HEK293 (cell line): ENCODE measurements around the gene SORCS3.

Source experiments
- CTCF ChIA-PET: fragments of 350-600 bp; formaldehyde crosslinking; extraction: SDS; loops from one replicate; lab custom pipeline; 2021; ENCODE audit warnings: antibody characterized with exemption; lab: Yijun Ruan, JAX
- POLR2A ChIA-PET: fragments of 300-600 bp; formaldehyde crosslinking; extraction: SDS; loops from one replicate; lab custom pipeline; 2020; ENCODE audit warnings: antibody characterized with exemption, inconsistent platforms; lab: Yijun Ruan, JAX
- H3K27ac ChIP-seq: fragments of 200-500 bp; sonication (Bioruptor generic); 2 replicates; pipeline ENCODE4 v1.5.1; 2014; ENCODE audit warnings: low read depth, low read length, control low read depth, inconsistent platforms; ENCODE audit errors: extremely low read depth
- H3K36me3 ChIP-seq, 2 experiments: fragments of 200-500 bp in 1 of 2; sonication (Bioruptor generic) in 1 of 2; 1 replicate in 1 of 2; 2 replicates in 1 of 2; pipeline ENCODE4 v1.5.1; 2014 to 2017; ENCODE audit warnings: inconsistent platforms in 2 of 2, low read length in 2 of 2; ENCODE audit not compliant: control insufficient read depth in 2 of 2, insufficient read depth in 1 of 2
- H3K4me1 ChIP-seq: fragments of 200-500 bp; sonication (Bioruptor generic); 2 replicates; pipeline ENCODE4 v1.5.1; 2014; ENCODE audit warnings: mild to moderate bottlenecking, low read length, inconsistent platforms; ENCODE audit not compliant: control insufficient read depth, insufficient read depth
- H3K4me3 ChIP-seq: 2 replicates; pipeline ENCODE4 v1.5.1; 2011; ENCODE audit warnings: low read depth, mild to moderate bottlenecking, control low read depth, low read length, moderate library complexity
- H3K9me3 ChIP-seq: fragments of 200-500 bp; sonication (Bioruptor generic); 2 replicates; pipeline ENCODE4 v1.5.1; 2014; ENCODE audit warnings: low read depth, low read length, inconsistent platforms; ENCODE audit not compliant: control insufficient read depth, insufficient read depth
- BCL11B ChIP-seq: fragments of 450-650 bp; formaldehyde crosslinking; IDR thresholded peaks from 2 replicates; pipeline ENCODE4 v1.5.1; 2016; ENCODE audit warnings: low read depth, missing biosample characterization, missing genetic modification characterization
- HOXD13 ChIP-seq: sonication (generic); formaldehyde crosslinking; IDR thresholded peaks from 2 replicates; pipeline ENCODE4 v1.8.0; 2022; ENCODE audit warnings: missing genetic modification reagents, borderline replicate concordance
- IKZF3 ChIP-seq: fragments of 450-650 bp; IDR thresholded peaks from 2 replicates; pipeline ENCODE4 v1.5.0; 2018; ENCODE audit warnings: missing biosample characterization, mild to moderate bottlenecking, missing genetic modification characterization, moderate library complexity
- OSR2 ChIP-seq: fragments of 450-650 bp; formaldehyde crosslinking; IDR thresholded peaks from 2 replicates; pipeline ENCODE4 v1.5.1; 2016; ENCODE audit warnings: missing biosample characterization, missing genetic modification characterization
- ZBTB20 ChIP-seq: fragments of 450-650 bp; formaldehyde crosslinking; IDR thresholded peaks from 2 replicates; pipeline ENCODE4 v1.5.1; 2016; ENCODE audit warnings: missing biosample characterization, missing genetic modification characterization
- ZFHX2 ChIP-seq: fragments of 450-650 bp; formaldehyde crosslinking; conservative IDR thresholded peaks from 2 replicates; pipeline ENCODE4 v1.5.1; 2016; ENCODE audit warnings: missing biosample characterization, missing genetic modification characterization
- ZFP3 ChIP-seq: fragments of 450-650 bp; formaldehyde crosslinking; IDR thresholded peaks from 2 replicates; pipeline ENCODE4 v1.5.1; 2016; ENCODE audit warnings: low read depth, missing biosample characterization, missing genetic modification characterization
- ZNF132 ChIP-seq: fragments of 450-650 bp; formaldehyde crosslinking; IDR thresholded peaks from 2 replicates; pipeline ENCODE4 v1.5.1; 2017; ENCODE audit warnings: missing biosample characterization, missing genetic modification characterization, borderline replicate concordance
- ZNF266 ChIP-seq: fragments of 450-650 bp; formaldehyde crosslinking; IDR thresholded peaks from 2 replicates; pipeline ENCODE4 v1.5.1; 2016; ENCODE audit warnings: missing biosample characterization, missing genetic modification characterization, low read depth
- ZNF394 ChIP-seq: fragments of 450-650 bp; formaldehyde crosslinking; IDR thresholded peaks from 2 replicates; pipeline ENCODE4 v1.5.1; 2016; ENCODE audit warnings: missing biosample characterization, missing genetic modification characterization, mild to moderate bottlenecking, moderate library complexity, borderline replicate concordance
- ZNF426 ChIP-seq: fragments of 450-650 bp; formaldehyde crosslinking; IDR thresholded peaks from 2 replicates; pipeline ENCODE4 v1.5.1; 2017; ENCODE audit warnings: missing biosample characterization, missing genetic modification characterization, mild to moderate bottlenecking, inconsistent platforms, moderate library complexity
- ZNF48 ChIP-seq: fragments of 450-650 bp; formaldehyde crosslinking; IDR thresholded peaks from 2 replicates; pipeline ENCODE4 v1.5.1; 2016; ENCODE audit warnings: missing biosample characterization, missing genetic modification characterization
- ZNF664 ChIP-seq: fragments of 450-650 bp; formaldehyde crosslinking; IDR thresholded peaks from 2 replicates; pipeline ENCODE4 v1.5.1; 2016; ENCODE audit warnings: missing biosample characterization, missing genetic modification characterization
- ZNF792 ChIP-seq: fragments of 450-650 bp; formaldehyde crosslinking; IDR thresholded peaks from 2 replicates; pipeline ENCODE4 v1.5.1; 2016; ENCODE audit warnings: missing biosample characterization, missing genetic modification characterization
- ZSCAN30 ChIP-seq: fragments of 450-650 bp; IDR thresholded peaks from 2 replicates; pipeline ENCODE4 v1.5.1; 2018; ENCODE audit warnings: missing biosample characterization, mild to moderate bottlenecking, missing genetic modification characterization, moderate library complexity
- TF ChIP-seq, protein P1 (sequence below): fragments of 450-650 bp; formaldehyde crosslinking; IDR thresholded peaks from 2 replicates; pipeline ENCODE4 v1.5.1; 2016; ENCODE audit warnings: missing biosample characterization, missing genetic modification characterization, borderline replicate concordance
- TF ChIP-seq, protein P2 (sequence below): fragments of 450-650 bp; formaldehyde crosslinking; IDR thresholded peaks from 2 replicates; pipeline ENCODE4 v1.5.1; 2016; ENCODE audit warnings: missing biosample characterization, missing genetic modification characterization

Gene SORCS3

DNA sequence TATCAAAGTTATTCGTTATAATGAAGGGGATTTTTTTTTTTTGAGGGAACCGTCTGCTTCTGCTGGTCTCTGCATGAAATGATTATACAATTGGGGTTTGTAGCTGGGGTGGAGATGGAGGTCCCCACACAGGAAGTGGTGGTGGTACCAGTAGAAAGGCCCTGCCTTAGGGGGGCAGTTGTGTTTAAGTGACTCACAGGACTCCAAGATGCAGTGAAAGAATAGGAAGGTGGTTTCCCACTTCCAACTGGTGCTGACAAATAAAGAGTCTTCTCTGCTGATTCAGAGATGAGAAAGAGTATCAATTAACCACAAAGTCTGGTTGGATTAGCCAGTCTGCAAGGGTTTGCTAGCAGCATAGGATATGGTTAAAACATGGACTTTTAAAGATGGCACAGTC, 376.0 kb downstream of the SORCS3 start (continued):
- TF ChIP-seq ZNF792 (tag by site-specific recombination) (no peak), ZNF132 (no peak), ZBTB20 (tag by site-specific recombination) (no peak), HOXD13 (CRISPR knock-in tag) (no peak), OSR2 (tag by site-specific recombination) (no peak)
- TF ChIP-seq, protein P1, sequence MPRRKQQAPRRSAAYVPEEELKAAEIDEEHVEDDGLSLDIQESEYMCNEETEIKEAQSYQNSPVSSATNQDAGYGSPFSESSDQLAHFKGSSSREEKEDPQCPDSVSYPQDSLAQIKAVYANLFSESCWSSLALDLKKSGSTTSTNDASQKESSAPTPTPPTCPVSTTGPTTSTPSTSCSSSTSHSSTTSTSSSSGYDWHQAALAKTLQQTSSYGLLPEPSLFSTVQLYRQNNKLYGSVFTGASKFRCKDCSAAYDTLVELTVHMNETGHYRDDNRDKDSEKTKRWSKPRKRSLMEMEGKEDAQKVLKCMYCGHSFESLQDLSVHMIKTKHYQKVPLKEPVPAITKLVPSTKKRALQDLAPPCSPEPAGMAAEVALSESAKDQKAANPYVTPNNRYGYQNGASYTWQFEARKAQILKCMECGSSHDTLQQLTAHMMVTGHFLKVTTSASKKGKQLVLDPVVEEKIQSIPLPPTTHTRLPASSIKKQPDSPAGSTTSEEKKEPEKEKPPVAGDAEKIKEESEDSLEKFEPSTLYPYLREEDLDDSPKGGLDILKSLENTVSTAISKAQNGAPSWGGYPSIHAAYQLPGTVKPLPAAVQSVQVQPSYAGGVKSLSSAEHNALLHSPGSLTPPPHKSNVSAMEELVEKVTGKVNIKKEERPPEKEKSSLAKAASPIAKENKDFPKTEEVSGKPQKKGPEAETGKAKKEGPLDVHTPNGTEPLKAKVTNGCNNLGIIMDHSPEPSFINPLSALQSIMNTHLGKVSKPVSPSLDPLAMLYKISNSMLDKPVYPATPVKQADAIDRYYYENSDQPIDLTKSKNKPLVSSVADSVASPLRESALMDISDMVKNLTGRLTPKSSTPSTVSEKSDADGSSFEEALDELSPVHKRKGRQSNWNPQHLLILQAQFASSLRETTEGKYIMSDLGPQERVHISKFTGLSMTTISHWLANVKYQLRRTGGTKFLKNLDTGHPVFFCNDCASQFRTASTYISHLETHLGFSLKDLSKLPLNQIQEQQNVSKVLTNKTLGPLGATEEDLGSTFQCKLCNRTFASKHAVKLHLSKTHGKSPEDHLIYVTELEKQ (tag by site-specific recombination) = no peak
- TF ChIP-seq, all 188 proteins: peak for 0

DNA sequence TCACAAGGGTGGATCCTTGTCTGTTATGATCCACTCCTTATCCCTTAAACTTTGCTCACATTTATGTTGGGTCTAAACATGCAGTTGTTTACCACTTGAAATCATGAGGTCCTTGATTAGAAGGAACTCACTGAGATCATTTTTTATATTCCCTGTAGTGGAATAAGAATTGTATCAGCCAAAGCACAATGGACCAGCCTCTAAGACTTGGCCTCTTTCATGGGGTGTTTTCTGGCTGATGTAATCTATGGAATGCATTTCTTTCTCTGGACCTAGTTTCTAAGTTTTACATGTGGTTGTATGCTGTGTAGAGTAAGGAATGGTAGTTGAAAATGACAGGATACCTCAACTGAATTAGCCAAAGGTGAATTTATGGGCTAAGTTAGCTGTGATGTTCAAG, 376.6 kb downstream of the SORCS3 start:
- no peak overlapping the region for H3K27ac ChIP-seq
- H3K4me1 ChIP-seq = no peaks in the 10 kb centered on the region
- CTCF ChIA-PET = no interaction called here
- TF ChIP-seq IKZF3 (tag by site-specific recombination) = no peak
- no peak for TF ChIP-seq ZNF394 (tag by site-specific recombination)
- no peak for TF ChIP-seq ZFP3
- TF ChIP-seq, protein P2, sequence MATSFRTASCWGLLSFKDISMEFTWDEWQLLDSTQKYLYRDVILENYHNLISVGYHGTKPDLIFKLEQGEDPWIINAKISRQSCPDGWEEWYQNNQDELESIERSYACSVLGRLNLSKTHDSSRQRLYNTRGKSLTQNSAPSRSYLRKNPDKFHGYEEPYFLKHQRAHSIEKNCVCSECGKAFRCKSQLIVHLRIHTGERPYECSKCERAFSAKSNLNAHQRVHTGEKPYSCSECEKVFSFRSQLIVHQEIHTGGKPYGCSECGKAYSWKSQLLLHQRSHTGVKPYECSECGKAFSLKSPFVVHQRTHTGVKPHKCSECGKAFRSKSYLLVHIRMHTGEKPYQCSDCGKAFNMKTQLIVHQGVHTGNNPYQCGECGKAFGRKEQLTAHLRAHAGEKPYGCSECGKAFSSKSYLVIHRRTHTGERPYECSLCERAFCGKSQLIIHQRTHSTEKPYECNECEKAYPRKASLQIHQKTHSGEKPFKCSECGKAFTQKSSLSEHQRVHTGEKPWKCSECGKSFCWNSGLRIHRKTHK (tag by site-specific recombination) = no peak
- TF ChIP-seq ZBTB20 (tag by site-specific recombination) = no peak
- TF ChIP-seq ZFHX2 (tag by site-specific recombination) = no peak
- no peak for TF ChIP-seq BCL11B (tag by site-specific recombination)
- no peak overlapping the region for H3K4me3 ChIP-seq
- H3K36me3 ChIP-seq = no peaks in the 10 kb centered on the region
- no peaks in the 10 kb centered on the region for H3K9me3 ChIP-seq
- POLR2A ChIA-PET = no interaction called here

DNA sequence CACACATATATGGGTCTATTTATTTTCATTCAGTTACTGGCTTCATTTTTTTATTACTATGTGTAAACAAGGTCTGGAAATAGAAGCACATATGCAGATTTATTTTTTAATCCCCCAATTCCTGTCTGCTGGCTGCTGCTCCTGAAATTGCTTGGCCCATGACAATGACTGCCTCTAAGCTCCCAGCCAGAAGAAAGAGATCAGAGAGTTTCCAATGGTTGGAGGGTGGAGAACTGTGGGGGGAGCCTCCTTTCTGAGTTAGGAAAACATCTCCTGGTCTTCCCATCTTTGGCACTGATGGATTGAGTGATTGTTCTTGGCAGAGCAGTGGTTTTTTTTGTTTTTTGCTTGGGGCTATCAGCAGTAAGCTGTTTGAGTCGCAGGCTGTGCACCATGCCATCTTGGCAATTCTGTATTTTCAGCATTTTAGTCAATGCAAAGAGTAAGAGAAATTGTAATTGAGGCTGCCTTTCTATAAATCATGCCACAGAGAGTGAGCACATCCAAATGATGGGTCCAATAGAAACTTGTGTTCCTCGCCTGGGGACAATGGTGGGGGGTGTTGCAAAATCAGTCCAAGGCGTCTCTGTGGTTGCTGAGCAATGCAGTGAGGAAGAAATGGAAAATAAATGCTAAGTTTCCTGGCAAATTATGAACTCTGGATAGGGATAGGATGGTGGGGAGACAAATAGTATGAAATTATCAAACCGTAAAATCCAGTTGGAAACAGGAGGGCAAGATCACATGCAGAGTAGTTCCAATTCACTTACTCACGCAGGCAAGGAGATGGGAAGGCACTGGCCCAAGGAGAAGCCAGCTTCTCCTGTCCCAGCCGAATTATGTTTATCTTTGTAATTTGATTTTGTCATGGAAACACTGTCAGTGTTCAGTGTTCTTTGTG, 382.4 kb downstream of the SORCS3 start:
- Histone ChIP-seq H3K27ac (no peak overlapping the region), H3K36me3 (no peaks in the 10 kb centered on the region), H3K9me3 (no peaks in the 10 kb centered on the region), H3K4me3 (no peak overlapping the region), H3K4me1 (no peaks in the 10 kb centered on the region)
- TF ChIP-seq ZFHX2 (tag by site-specific recombination) (no peak), ZNF266 (tag by site-specific recombination) (no peak), ZNF48 (tag by site-specific recombination) (no peak), ZSCAN30 (tag by site-specific recombination) (no peak), ZNF426 (tag by site-specific recombination) (no peak), ZNF664 (tag by site-specific recombination) (no peak)
- POLR2A ChIA-PET = no interaction called here
- CTCF ChIA-PET = no interaction called here
